GM23248 (cell line): ENCODE results near the gene LHX5.

Experiments used
- EZH2 ChIP-seq: fragments of 200-600 bp; sonication (generic); IDR thresholded peaks from 2 replicates; pipeline ENCODE4 v1.6.1; 2018; ENCODE audit warnings: antibody characterized with exemption, mild to moderate bottlenecking; ENCODE audit not compliant: insufficient read depth, poor library complexity, severe bottlenecking
- EZH2phosphoT487 ChIP-seq: fragments of 200-600 bp; sonication (generic); IDR thresholded peaks from 2 replicates; pipeline ENCODE4 v1.6.1; 2018; ENCODE audit warnings: antibody characterized with exemption, moderate library complexity, mild to moderate bottlenecking, low read depth; ENCODE audit not compliant: insufficient read depth

GRCh38 chr12:113482334-113482733 is 10.7 kb upstream of the LHX5 start:
- TF ChIP-seq EZH2phosphoT487 = no peak
- TF ChIP-seq EZH2 = no peak
